GM12892 (cell line): ENCODE measurements around the gene KLHL26.

ENCODE experiments used
- DNase-seq: peaks from one replicate; pipeline ENCODE4 v3.0.0; 2011; ENCODE audit not compliant: insufficient read length
- FAIRE-seq: peaks from 2 replicates; lab custom pipeline; 2011; peaks lifted over from hg19 to GRCh38; lab: Jason Lieb, UNC
- POLR2A ChIP-seq: IDR thresholded peaks from 2 replicates; pipeline ENCODE4 v1.6.1; 2011; ENCODE audit warnings: low read depth, low read length, control low read depth
- POLR2AphosphoS5 ChIP-seq: IDR thresholded peaks from 2 replicates; pipeline ENCODE4 v1.6.1; 2011; ENCODE audit warnings: low read depth, low read length, control low read depth
- TAF1 ChIP-seq: IDR thresholded peaks from 2 replicates; pipeline ENCODE4 v1.6.1; 2011; ENCODE audit warnings: low read depth, mild to moderate bottlenecking, control low read depth, low read length, borderline replicate concordance

KLHL26 gene

GRCh38 chr19:18611327-18612050 is 25.3 kb upstream of the KLHL26 start:
- TF ChIP-seq POLR2AphosphoS5 (no peak), TAF1 (no peak), POLR2A (no peak)
- no peak for FAIRE-seq
- DNase-seq, result no peak

- no peak for DNase-seq
- no peak for FAIRE-seq
- TF ChIP-seq POLR2A (no peak), POLR2AphosphoS5 (no peak), TAF1 (no peak)
Observed at GRCh38 chr19:18612051-18612771, 24.6 kb upstream of the KLHL26 start.

GRCh38 chr19:18612772-18613588 is 23.8 kb upstream of the KLHL26 start, which contains the start of gene TMEM59L:
TMEM59L (plus strand) TSS chr19:18612870; CDS start chr19:18612959, 89 bp downstream.
- no peak for FAIRE-seq
- no peak for TF ChIP-seq POLR2AphosphoS5
- no peak for TF ChIP-seq TAF1
- TF ChIP-seq POLR2A, result no peak
- DNase-seq, result no peak

GRCh38 chr19:18613589-18614234 is 23.1 kb upstream of the KLHL26 start:
- DNase-seq, result no peak
- TF ChIP-seq POLR2A, result no peak
- TF ChIP-seq POLR2AphosphoS5, result no peak
- FAIRE-seq, result no peak

GRCh38 chr19:18616023-18616422 is 20.8 kb upstream of the KLHL26 start:
- TF ChIP-seq TAF1 (no peak), POLR2AphosphoS5 (no peak), POLR2A (no peak)
- DNase-seq, result no peak
- FAIRE-seq, result no peak

- FAIRE-seq (no peak), DNase-seq (no peak)
- TF ChIP-seq TAF1, result no peak
- TF ChIP-seq POLR2A, result no peak
- no peak for TF ChIP-seq POLR2AphosphoS5
Observed at GRCh38 chr19:18617562-18617961, 19.3 kb upstream of the KLHL26 start.

GRCh38 chr19:18618236-18618635 is 18.6 kb upstream of the KLHL26 start:
- DNase-seq (no peak), FAIRE-seq (no peak)
- no peak for TF ChIP-seq TAF1

- FAIRE-seq (no peak), DNase-seq (no peak)
- no peak for TF ChIP-seq POLR2A
- no peak for TF ChIP-seq POLR2AphosphoS5
- TF ChIP-seq TAF1, result no peak
Observed at GRCh38 chr19:18620311-18620710, 16.5 kb upstream of the KLHL26 start.

GRCh38 chr19:18620902-18621301 is 15.9 kb upstream of the KLHL26 start:
- no peak for TF ChIP-seq POLR2A
- TF ChIP-seq POLR2AphosphoS5, result no peak
- no peak for TF ChIP-seq TAF1
- no peak for FAIRE-seq
- no peak for DNase-seq

GRCh38 chr19:18626906-18627305 is 9.9 kb upstream of the KLHL26 start:
- TF ChIP-seq TAF1 (no peak), POLR2AphosphoS5 (no peak), POLR2A (no peak)
- no peak for DNase-seq
- FAIRE-seq, result no peak

GRCh38 chr19:18629166-18630088 is 7.4 kb upstream of the KLHL26 start:
- FAIRE-seq, result no peak
- TF ChIP-seq POLR2A (no peak), TAF1 (no peak), POLR2AphosphoS5 (no peak)
- DNase-seq, result no peak
